HG03575 (cell line): ENCODE results near the gene SHISA6.

ENCODE experiments used
- ATAC-seq: cut with Tn5 transposase; IDR thresholded peaks from one replicate; pipeline ENCODE4 v1.9.1; 2021; ENCODE audit not compliant: unreplicated experiment, insufficient number of reproducible peaks, low FRiP score; ENCODE audit errors: extremely low read depth

Gene SHISA6

GRCh38 chr17:11331547-11332513, 90.8 kb downstream of the SHISA6 start:
- no peak for ATAC-seq

- no peak for ATAC-seq
These were observed 91.7 kb downstream of the SHISA6 start for GRCh38 chr17:11332706-11333105.

DNA sequence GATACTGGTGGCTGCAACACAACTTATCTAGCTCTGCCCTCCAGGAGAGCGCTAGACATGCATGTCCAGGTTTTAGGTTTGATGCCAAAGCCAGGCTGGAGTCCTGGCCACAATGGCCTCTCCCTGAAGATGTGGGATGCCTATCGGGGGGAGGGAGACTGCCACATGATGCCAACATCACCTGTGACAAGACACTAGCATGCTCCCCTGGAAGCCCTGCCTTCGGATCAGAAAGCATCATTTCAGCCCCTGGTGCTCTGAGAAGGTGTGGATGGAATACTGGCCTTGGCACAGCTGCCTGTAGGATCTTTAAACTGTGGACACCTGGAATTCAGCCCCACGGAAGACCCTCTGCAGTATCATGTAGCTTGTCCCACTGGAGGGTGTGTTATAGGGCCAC, 93.5 kb downstream of the SHISA6 start:
- no peak for ATAC-seq

DNA sequence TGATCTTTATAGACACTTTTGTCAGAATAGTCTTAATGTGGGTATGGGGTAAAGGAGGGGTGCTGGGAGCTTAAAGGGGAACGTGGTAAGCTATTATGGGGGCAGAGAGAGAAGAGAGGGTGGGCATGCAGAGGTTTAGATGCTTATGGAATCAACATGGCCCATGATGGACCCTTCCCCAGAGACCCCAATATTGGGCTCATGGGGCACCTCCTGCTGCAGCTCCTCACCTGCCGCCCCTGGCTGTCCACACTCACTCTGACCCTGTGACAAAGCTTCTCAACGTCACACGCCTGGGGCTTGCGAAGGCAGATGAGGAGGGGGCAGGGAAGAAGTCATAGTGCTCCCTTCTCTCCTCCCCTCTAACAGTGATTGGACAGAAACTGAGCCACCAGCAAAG, 95.3 kb downstream of the SHISA6 start:
- no peak for ATAC-seq

DNA sequence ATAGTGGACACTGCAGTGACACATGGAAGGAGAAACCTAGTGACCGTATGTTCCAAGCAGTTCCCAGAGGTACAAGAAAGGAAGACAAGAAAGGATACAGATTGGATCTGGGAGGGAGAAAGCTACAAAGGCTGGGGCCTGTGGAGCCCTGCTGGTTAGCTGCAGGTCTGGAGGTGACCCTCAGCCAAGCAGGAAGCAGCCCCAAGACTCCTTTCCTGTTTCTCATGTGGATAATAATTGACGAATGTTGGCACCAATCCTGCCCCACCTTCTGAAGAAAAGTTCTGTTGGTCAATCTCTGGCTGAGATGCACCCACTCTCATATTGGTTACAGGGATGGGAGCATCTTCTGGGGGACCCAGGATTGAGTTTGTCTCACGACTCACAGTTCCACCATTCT, 99.8 kb downstream of the SHISA6 start:
- ATAC-seq = no peak

DNA sequence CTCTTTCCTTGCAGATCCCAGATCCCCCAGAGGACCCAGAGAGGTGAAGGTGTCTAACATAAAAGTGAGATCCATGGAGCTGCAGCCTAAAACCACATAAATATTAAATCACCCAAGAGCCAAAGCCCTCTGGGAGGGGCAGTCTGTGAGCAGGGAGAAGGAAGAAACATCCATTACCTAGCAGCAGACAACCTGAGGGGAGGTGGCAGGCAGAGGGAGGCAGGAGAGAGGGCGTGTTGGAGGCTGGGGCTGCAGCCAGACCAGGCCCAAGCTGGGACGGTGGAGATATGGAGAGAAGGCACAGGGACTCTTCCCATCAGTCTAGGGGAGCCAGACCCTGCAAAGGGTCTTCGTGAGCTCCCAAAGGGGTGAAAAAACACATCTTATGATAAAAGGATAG, 101.1 kb downstream of the SHISA6 start:
- ATAC-seq = no peak

DNA sequence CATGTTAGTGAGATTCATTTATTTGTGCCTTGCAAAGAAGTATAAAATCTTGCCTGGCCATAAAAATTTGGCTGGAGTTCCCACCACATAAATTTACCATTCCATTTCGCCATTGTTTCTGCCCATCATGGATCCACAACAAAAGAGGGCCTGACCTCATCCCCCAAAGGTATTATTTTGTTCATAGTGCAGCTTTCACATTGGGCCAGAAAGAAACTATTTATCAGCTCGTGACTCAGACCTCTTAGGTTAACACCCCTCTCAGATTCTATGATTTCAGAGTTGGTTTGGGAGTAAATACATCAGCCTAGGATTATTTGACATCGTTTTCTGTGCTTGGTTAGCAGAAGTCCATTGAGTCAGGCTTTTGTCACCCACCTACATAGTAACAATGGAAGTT, 108.1 kb downstream of the SHISA6 start:
- no peak for ATAC-seq

DNA sequence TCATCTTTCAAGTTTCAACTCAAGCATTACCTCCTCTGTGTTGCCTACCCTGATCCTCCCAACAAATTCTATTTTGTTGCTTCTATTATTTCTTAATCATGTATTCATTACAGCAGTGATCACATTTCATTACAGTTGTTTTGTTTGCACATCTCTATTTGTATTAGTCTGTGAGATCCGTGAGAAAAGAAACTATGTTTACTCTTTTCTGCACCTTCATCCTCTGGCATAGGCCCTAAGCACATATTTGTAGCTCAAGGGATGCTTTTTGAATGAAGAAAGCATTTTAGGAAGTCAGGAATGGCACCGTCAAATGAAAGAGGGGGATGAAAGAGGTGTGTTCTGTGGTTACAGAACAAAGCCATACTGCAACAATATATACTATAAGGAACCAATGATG, 110.5 kb downstream of the SHISA6 start:
- no peak for ATAC-seq

DNA sequence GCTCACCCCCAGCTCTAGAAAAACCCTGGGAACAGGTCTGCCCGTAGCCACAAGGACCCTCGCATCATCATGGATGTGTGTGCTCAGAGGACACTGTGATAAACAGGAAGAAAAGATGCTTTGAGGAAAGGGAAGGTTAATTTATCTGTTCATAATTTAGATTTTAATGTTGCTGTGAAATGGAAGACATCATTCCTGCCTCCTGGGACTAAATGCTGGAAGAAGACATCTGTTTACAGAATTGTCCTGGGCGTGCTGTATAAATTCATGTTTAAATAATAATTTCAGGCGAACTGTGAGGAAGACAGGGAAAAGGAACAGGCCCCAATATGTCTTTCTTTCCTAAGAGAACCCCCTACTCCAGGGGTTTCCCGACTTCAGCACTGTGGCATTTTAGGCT, 112.6 kb downstream of the SHISA6 start:
- ATAC-seq = no peak

GRCh38 chr17:11356371-11356770, 115.4 kb downstream of the SHISA6 start:
- no peak for ATAC-seq

GRCh38 chr17:11363565-11364117, 122.6 kb downstream of the SHISA6 start:
- no peak for ATAC-seq

DNA sequence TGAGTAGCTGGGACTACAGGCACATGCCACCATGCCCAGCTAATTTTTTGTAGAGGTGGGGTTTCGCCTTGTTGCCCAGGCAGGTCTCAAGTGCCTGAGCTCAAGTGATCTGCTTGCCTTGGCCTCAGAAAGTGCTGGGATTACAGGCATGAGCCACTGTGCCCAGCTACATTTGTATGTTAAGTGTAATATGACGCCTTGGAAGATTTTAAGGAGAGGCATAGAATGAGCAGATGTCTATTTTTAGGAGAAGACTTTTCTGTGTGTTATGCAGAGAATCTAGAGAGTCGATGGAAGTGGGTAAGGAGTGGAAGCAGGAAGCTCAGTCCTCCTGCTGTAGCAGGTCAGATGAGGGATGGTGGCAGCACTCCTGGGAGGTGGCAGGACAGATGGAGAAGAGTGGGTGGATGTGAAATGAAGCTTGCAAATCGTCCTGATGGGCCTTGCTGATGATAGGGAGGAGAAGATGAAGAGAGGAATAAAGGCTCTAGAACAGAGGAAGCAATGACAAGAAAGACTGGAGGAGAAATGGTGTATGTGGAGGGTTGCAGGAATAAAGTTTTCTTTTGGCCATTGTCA, 125.3 kb downstream of the SHISA6 start:
- no peak for ATAC-seq

GRCh38 chr17:11369575-11369974, 128.6 kb downstream of the SHISA6 start:
- ATAC-seq = no peak

GRCh38 chr17:11372692-11373091, 131.7 kb downstream of the SHISA6 start:
- no peak for ATAC-seq

GRCh38 chr17:11378506-11378905, 137.5 kb downstream of the SHISA6 start:
- no peak for ATAC-seq

- no peak for ATAC-seq
These were observed 139.7 kb downstream of the SHISA6 start for GRCh38 chr17:11380761-11381160.

- no peak for ATAC-seq
These were observed 142.1 kb downstream of the SHISA6 start for GRCh38 chr17:11383157-11383556.

GRCh38 chr17:11384131-11384530, 143.1 kb downstream of the SHISA6 start:
- ATAC-seq = no peak

- no peak for ATAC-seq
These were observed 146.6 kb downstream of the SHISA6 start for GRCh38 chr17:11387610-11388009.

DNA sequence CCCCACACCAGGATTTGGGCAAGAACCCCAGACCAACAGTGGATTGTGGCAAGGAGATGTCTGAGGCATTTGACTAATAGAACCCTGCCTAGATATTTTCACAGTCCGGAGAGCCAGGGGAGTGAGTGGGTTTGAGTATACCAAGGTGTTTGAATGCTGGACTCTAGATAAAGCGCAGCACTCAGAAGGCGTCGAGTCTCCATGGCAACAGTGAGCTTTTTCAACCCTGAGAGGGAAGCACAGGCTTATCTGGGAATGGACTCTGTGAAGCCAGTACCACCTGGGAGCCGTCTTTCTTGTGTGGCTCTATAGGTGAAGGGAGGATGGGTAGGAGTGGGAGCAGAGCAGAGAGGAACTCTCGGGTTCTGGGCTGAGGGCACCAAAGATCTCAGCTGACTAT, 147.0 kb downstream of the SHISA6 start:
- ATAC-seq = no peak
